NT2/D1 (cell line): Measurements from ENCODE around the gene SDHD.

ENCODE experiments used
- YY1 ChIP-seq: IDR thresholded peaks from 2 replicates; pipeline ENCODE4 v1.6.1; 2011; ENCODE audit not compliant: insufficient read length, insufficient read depth
- ZNF274 ChIP-seq: IDR thresholded peaks from 2 replicates; pipeline ENCODE4 v1.6.1; 2011; ENCODE audit warnings: mild to moderate bottlenecking, low read depth, low read length

DNA sequence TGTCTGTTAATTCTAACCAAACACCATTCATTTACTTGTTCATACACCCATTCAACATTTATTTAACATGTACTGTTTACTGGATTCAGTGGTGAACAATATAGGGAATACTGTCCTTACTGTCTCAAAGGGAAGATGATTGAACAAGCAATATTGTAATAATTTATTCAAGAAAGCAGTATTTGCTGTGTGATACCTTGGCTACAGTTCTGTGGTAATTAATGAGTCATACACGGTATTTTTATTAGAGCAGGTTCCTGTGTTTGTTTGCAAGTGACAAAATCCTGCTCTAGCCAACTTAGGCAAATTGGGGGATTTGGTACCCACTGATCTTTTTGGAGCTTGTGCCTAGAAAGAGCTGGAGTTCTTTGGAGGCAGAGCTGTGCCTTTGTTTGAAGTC is 28.6 kb upstream of the SDHD start:
- TF ChIP-seq YY1 (no peak), ZNF274 (no peak)
